GM18951 (cell line): ENCODE results near the gene ITPRID1.
"Not testable (repeated sequence)": the region's sequence is repeated elsewhere in the genome, so short reads cannot be mapped to it uniquely, and the experiment has no call there.

Source experiments
- POLR2A ChIP-seq: IDR thresholded peaks from 4 replicates; pipeline ENCODE4 v1.6.1; 2011; ENCODE audit warnings: mild to moderate bottlenecking; ENCODE audit not compliant: insufficient read length, insufficient read depth; ENCODE audit errors: extremely low read depth
- in situ Hi-C: fragments of 300-500 bp; cut with MboI; formaldehyde crosslinking; loops from one replicate; pipeline ENCODE4 v1.12.0; 2022; ENCODE audit warnings: low sequenced_read_pairs, mixed read lengths, inconsistent platforms; ENCODE audit not compliant: unreplicated experiment

The ITPRID1 gene

DNA sequence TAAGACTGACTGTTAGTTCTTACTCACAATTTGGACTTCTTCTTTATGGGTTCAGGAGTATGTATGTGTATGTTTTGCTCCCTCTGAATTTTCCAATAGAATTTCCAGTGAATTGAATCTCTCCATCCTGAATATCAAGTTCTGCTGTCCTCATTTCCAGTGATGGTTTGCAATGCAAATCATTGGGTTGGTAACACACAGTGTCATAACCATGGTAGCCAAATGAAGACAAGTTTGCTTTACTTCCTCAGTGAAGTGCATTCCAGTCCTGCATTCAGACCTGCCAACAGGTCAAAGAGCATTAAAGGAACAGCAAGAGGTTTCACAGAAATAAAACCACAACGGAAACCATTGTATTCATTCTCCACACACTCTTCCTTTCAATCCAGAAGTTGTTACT lies 15.2 kb downstream of the ITPRID1 start:
- in situ Hi-C loops, result no loop called here
- no peak for TF ChIP-seq POLR2A

DNA sequence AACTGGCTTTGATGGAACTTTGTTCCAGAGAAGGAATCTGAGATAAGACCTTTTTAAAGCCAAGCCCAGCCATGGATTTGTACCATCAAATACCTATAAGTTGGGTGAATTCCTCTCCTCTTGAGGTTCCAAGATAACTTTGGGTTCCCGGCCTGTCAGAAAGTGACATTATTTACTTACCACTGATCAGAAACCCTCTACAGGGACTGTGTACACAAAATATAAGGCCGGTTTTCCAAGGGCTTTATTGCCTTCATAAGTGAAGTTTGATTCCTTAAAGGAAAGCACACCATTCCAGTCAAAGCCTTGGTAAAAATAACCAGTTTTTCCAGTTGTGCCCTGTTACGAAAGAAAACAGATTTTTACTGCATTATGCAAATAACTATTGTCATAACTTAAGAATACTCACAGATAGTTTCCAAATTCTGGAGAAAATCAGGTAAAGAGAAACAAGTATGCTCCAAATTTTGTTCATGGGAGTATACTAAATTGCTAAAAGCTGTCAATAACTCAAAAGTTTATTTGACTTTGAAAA lies 26.8 kb downstream of the ITPRID1 start:
- in situ Hi-C loops, result not testable (repeated sequence)

DNA sequence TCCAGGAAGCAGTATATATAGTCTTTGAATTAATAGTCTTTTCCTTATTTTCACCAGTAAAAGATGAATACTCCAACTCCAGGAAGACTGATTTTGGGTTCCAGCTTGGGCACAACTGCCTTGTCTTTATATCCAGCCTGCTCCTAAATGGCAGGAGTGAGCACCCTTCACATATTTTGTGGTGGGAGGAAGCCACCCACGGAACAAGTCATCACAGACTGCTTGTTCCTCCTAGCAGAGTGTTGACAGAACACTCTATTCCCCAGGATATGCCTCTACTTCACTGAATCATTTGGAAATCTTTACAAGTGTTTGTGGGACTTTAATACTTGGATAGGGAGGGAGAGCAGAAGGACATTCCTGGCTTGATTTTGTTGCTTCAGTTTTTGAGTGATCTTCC lies 31.7 kb downstream of the ITPRID1 start:
- in situ Hi-C loops, result no loop called here
- TF ChIP-seq POLR2A, result no peak

- TF ChIP-seq POLR2A, result no peak
- in situ Hi-C loops, result no loop called here
These were observed 35.7 kb downstream of the ITPRID1 start for GRCh38 chr7:31549611-31550010.

- in situ Hi-C loops, result no loop called here
- no peak for TF ChIP-seq POLR2A
These were observed 36.5 kb downstream of the ITPRID1 start for GRCh38 chr7:31550432-31550831.

DNA sequence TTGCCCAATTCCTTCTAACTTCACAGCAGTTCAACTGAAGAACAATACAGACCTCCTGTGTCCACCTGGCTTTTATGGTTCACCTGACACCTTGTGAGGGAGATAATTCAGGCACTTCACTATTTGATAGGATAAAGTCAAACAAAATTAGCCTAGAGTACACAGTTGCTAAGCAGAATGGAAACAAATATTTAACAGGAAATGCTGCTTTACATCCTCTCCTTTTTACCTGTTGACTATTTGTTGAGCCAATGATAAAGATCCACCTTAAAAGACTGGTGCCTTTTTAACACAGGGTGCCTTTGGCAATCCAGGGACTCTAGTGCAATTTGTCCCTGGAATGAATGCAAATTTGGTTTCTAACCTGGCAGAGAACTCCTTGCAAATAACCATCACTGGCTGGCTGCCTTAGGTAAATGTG lies 39.8 kb downstream of the ITPRID1 start:
- in situ Hi-C loops, result no loop called here
- TF ChIP-seq POLR2A, result no peak

DNA sequence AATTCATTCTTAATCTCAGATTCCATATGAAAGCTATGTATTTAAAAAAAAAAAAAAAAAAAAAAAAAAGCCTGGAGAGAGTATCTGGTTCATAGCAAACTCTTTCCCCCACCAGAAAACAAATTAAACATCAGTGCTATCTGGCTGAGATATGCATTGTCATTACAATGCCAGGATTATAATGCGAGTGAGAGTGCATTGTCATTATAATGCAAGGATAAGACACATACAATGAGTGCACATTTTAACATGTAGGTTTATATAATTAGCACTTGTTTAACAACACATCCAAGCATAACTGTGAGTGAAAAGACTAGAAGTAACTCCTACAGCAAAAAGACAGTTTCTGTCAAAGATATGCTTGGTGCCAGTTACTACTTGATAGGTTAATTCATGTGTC lies 48.1 kb downstream of the ITPRID1 start:
- TF ChIP-seq POLR2A, result no peak
- in situ Hi-C loops, result no loop called here

GRCh38 chr7:31563522-31563921 lies 49.6 kb downstream of the ITPRID1 start:
- TF ChIP-seq POLR2A, result no peak

GRCh38 chr7:31563951-31564350 lies 50.1 kb downstream of the ITPRID1 start:
- TF ChIP-seq POLR2A, result no peak

More at GRCh38 chr7:31563522-31563921, 49.6 kb downstream of the ITPRID1 start:
- in situ Hi-C loops, result no loop called here

DNA sequence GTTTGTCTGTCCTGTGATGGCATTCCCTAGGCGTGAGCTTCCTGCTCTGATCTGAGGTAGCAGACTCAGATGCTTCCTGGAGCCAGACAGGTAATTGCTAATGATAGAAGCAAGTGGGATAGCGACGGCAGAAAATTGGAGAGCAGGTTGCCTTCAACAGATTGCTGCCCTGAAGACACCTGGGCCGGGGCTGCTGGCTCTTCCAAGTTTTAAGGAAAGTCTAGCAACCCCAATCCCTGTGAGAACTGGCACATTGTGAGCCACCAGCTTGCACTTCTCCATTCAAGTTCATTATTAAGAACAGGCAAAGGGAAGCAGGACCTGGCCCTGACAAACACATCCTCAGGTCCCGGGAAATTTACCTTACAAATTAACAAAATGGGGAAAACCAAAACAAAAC lies 50.8 kb downstream of the ITPRID1 start:
- in situ Hi-C loops, result no loop called here
- no peak for TF ChIP-seq POLR2A

More at GRCh38 chr7:31563951-31564350, 50.1 kb downstream of the ITPRID1 start:
- in situ Hi-C loops, result no loop called here

- TF ChIP-seq POLR2A, result no peak
- in situ Hi-C loops, result no loop called here
These were observed 55.6 kb downstream of the ITPRID1 start for GRCh38 chr7:31569528-31569927.

GRCh38 chr7:31583526-31583925 lies 69.6 kb downstream of the ITPRID1 start:
- in situ Hi-C loops, result no loop called here
- no peak for TF ChIP-seq POLR2A

DNA sequence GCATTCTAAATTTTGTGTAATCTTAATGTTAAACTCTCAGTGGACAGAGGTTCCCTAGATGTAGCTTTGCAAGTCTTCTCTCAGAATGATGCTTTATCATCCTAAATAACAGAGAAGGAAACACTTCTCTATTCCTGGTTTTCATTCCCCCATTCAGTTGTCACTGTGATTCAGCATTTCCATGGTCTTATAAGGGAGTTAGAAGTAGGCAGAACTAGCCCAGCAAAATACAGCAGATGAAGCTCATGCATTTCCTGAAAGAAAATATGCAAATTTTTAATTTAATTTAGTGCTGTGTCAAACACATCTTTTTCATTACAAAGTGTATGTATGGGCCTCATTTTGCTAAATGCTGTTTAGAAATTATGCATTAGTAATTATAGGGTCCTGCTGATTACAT lies 70.1 kb downstream of the ITPRID1 start:
- no peak for TF ChIP-seq POLR2A
- in situ Hi-C loops, result no loop called here

DNA sequence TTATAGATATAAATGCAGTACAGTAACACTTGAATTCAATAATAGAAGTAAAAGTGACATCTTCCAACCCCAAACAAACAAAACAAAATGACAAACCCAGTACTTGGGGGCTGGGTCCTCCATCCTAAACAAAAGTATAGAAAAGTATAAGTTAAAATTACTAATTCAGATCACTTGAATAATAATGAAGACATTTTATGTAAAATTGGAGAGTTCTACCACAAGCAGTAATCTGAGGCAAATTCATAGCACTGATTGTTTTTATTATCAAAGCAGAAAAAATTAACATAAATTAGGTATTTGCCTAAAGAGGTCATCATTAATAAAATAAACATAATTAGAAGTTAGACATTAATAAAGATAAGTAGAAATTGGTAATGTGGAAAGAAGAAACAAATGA lies 81.5 kb downstream of the ITPRID1 start:
- TF ChIP-seq POLR2A, result no peak
- in situ Hi-C loops, result no loop called here

- in situ Hi-C loops, result no loop called here
- TF ChIP-seq POLR2A, result no peak
These were observed 88.2 kb downstream of the ITPRID1 start for GRCh38 chr7:31602041-31602625.
